ENCODE data around the gene DYNLT4. TPM values are rescaled to one million over a fixed set of nuclear protein-coding genes. Genes with fewer than 3 reads are reported as not detected.

DYNLT4 gene
- total and polyA plus RNA-seq, 2 of the 13 experiments (the other 11 are each of a cell fraction or from before 2014, with no cell fraction given): 0.77 TPM; not detected in 1

DNA sequence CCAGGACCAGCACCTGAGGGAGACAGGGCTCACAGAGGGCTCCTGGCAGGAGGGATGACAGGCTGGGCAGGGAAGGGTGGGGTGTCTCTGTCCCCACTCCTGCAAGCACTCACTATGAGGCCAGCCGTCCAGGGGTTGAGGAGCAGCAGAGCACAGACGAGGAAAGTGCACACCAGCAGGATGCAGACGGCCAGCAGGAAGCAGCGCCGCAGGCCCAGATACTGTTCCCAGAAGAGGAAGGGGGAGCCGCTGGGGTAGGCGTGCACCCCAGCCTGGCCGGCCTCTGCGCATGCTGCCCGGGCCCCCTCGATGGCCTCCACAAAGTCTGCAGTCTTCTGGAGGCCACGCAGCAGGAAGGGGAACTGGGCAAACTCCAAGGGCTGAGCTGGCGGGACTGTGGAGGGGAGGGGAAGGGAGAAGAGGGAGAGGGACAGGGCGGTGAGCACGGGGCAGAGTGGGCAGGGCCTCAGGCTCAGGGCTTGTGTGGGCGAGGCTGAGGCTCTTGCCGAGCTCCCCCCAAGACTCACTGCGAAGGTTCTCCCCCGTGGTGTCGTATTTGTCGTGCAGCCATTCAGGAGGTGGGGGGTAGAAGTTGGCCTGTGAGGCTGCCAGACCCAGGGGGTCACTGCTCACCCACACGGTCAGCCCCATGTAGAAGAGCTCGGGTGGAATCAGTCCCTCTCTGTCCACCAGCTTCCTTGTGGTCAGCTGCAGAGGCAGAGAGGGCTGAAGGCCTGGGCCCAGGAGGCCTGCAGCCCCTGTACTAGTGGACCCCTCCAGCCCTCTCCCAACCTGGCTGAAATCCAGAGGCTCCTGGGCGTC lies 19.4 kb upstream of the DYNLT4 start (continued):
- TF ChIP-seq REL (CRISPR knock-in tag; conservative IDR thresholded peaks at IDR 0.05) (no peak), SCMH1 (CRISPR knock-in tag; IDR thresholded peaks at IDR 0.05; ENCODE audit: borderline replicate concordance) (no peak), ZNF747 (CRISPR knock-in tag; IDR thresholded peaks at IDR 0.05; ENCODE audit: borderline replicate concordance) (peak; percentile 70; the same call in 1 of the 2 replicates), ZNF678 (CRISPR knock-in tag; IDR thresholded peaks at IDR 0.05) (no peak; the same call in 1 of the 2 replicates), SRSF9 (IDR thresholded peaks at IDR 0.05; ENCODE audit: borderline replicate concordance, insufficient read depth, low read depth, low read length, poor library complexity, severe bottlenecking) (no peak), SIX4 (CRISPR knock-in tag; IDR thresholded peaks at IDR 0.05) (peak; percentile 42; the same call in 1 of the 2 replicates), ZNF180 (CRISPR knock-in tag; IDR thresholded peaks at IDR 0.05; ENCODE audit: borderline replicate concordance, low read depth) (no peak), ZSCAN25 (CRISPR knock-in tag; IDR thresholded peaks at IDR 0.05) (peak; percentile 86), RNF2 (conservative IDR thresholded peaks at IDR 0.05; ENCODE audit: low read depth) (no peak), PAX8 (CRISPR knock-in tag; IDR thresholded peaks at IDR 0.05; ENCODE audit: borderline replicate concordance) (no peak; the same call in 1 of the 2 replicates), ATM (IDR thresholded peaks at IDR 0.05; ENCODE audit: borderline replicate concordance) (no peak), TOPORS (CRISPR knock-in tag; IDR thresholded peaks at IDR 0.05) (no peak), ELF3 (CRISPR knock-in tag; IDR thresholded peaks at IDR 0.05) (peak; percentile 74)
- TF ChIP-seq, protein P1, sequence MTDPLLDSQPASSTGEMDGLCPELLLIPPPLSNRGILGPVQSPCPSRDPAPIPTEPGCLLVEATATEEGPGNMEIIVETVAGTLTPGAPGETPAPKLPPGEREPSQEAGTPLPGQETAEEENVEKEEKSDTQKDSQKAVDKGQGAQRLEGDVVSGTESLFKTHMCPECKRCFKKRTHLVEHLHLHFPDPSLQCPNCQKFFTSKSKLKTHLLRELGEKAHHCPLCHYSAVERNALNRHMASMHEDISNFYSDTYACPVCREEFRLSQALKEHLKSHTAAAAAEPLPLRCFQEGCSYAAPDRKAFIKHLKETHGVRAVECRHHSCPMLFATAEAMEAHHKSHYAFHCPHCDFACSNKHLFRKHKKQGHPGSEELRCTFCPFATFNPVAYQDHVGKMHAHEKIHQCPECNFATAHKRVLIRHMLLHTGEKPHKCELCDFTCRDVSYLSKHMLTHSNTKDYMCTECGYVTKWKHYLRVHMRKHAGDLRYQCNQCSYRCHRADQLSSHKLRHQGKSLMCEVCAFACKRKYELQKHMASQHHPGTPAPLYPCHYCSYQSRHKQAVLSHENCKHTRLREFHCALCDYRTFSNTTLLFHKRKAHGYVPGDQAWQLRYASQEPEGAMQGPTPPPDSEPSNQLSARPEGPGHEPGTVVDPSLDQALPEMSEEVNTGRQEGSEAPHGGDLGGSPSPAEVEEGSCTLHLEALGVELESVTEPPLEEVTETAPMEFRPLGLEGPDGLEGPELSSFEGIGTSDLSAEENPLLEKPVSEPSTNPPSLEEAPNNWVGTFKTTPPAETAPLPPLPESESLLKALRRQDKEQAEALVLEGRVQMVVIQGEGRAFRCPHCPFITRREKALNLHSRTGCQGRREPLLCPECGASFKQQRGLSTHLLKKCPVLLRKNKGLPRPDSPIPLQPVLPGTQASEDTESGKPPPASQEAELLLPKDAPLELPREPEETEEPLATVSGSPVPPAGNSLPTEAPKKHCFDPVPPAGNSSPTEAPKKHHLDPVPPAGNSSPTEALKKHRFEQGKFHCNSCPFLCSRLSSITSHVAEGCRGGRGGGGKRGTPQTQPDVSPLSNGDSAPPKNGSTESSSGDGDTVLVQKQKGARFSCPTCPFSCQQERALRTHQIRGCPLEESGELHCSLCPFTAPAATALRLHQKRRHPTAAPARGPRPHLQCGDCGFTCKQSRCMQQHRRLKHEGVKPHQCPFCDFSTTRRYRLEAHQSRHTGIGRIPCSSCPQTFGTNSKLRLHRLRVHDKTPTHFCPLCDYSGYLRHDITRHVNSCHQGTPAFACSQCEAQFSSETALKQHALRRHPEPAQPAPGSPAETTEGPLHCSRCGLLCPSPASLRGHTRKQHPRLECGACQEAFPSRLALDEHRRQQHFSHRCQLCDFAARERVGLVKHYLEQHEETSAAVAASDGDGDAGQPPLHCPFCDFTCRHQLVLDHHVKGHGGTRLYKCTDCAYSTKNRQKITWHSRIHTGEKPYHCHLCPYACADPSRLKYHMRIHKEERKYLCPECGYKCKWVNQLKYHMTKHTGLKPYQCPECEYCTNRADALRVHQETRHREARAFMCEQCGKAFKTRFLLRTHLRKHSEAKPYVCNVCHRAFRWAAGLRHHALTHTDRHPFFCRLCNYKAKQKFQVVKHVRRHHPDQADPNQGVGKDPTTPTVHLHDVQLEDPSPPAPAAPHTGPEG (CRISPR knock-in tag; IDR thresholded peaks at IDR 0.05): 0 out of 2 replicates have a peak, but pooled peaks have one; percentile 50
- TF ChIP-seq, protein P2, sequence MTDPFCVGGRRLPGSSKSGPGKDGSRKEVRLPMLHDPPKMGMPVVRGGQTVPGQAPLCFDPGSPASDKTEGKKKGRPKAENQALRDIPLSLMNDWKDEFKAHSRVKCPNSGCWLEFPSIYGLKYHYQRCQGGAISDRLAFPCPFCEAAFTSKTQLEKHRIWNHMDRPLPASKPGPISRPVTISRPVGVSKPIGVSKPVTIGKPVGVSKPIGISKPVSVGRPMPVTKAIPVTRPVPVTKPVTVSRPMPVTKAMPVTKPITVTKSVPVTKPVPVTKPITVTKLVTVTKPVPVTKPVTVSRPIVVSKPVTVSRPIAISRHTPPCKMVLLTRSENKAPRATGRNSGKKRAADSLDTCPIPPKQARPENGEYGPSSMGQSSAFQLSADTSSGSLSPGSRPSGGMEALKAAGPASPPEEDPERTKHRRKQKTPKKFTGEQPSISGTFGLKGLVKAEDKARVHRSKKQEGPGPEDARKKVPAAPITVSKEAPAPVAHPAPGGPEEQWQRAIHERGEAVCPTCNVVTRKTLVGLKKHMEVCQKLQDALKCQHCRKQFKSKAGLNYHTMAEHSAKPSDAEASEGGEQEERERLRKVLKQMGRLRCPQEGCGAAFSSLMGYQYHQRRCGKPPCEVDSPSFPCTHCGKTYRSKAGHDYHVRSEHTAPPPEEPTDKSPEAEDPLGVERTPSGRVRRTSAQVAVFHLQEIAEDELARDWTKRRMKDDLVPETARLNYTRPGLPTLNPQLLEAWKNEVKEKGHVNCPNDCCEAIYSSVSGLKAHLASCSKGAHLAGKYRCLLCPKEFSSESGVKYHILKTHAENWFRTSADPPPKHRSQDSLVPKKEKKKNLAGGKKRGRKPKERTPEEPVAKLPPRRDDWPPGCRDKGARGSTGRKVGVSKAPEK (CRISPR knock-in tag; IDR thresholded peaks at IDR 0.05; ENCODE audit: borderline replicate concordance): 0 out of 2 replicates have a peak, but pooled peaks have one; percentile 40
- TF ChIP-seq, protein P3, sequence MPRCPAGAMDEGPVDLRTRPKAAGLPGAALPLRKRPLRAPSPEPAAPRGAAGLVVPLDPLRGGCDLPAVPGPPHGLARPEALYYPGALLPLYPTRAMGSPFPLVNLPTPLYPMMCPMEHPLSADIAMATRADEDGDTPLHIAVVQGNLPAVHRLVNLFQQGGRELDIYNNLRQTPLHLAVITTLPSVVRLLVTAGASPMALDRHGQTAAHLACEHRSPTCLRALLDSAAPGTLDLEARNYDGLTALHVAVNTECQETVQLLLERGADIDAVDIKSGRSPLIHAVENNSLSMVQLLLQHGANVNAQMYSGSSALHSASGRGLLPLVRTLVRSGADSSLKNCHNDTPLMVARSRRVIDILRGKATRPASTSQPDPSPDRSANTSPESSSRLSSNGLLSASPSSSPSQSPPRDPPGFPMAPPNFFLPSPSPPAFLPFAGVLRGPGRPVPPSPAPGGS (CRISPR knock-in tag; IDR thresholded peaks at IDR 0.05): no peak; the same call in 1 of the 2 replicates
- TF ChIP-seq, protein P4, sequence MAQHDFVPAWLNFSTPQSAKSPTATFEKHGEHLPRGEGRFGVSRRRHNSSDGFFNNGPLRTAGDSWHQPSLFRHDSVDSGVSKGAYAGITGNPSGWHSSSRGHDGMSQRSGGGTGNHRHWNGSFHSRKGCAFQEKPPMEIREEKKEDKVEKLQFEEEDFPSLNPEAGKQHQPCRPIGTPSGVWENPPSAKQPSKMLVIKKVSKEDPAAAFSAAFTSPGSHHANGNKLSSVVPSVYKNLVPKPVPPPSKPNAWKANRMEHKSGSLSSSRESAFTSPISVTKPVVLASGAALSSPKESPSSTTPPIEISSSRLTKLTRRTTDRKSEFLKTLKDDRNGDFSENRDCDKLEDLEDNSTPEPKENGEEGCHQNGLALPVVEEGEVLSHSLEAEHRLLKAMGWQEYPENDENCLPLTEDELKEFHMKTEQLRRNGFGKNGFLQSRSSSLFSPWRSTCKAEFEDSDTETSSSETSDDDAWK (CRISPR knock-in tag; IDR thresholded peaks at IDR 0.05): no peak
